SK-N-SH treated with all-trans-retinoic acid at 6 μM for 48 hours (cell line): ENCODE measurements around the gene ETV6.

Source experiments
- ATAC-seq: fragments of 200-7000 bp; cut with Tn5 transposase; 3 replicates; pipeline ENCODE4 v1.9.1; 2020; ENCODE audit warnings: mild to moderate bottlenecking, moderate library complexity
- ARNTL ChIP-seq: fragments of 450-650 bp; formaldehyde crosslinking; IDR thresholded peaks from 2 replicates; pipeline ENCODE4 v1.5.0; 2020; ENCODE audit warnings: low read depth, mild to moderate bottlenecking, moderate library complexity, borderline replicate concordance
- BACH2 ChIP-seq: fragments of 250-450 bp; sonication (Bioruptor Pico); IDR thresholded peaks from 2 replicates; pipeline ENCODE4 v1.9.0; 2021; ENCODE audit warnings: mild to moderate bottlenecking, borderline replicate concordance
- CREB5 ChIP-seq: fragments of 250-450 bp; sonication (Bioruptor Pico); IDR thresholded peaks from 2 replicates; pipeline ENCODE4 v1.5.1; 2020; ENCODE audit warnings: low read depth, mild to moderate bottlenecking, moderate library complexity
- CSDC2 ChIP-seq: fragments of 250-450 bp; sonication (Bioruptor Pico); IDR thresholded peaks from 2 replicates; pipeline ENCODE4 v1.5.0; 2020; ENCODE audit warnings: mild to moderate bottlenecking, moderate library complexity
- CSRNP3 ChIP-seq: fragments of 250-450 bp; sonication (Bioruptor Pico); IDR thresholded peaks from 2 replicates; pipeline ENCODE4 v1.5.1; 2021; ENCODE audit warnings: mild to moderate bottlenecking, moderate library complexity
- ESRRG ChIP-seq: fragments of 250-450 bp; sonication (Bioruptor Pico); IDR thresholded peaks from 2 replicates; pipeline ENCODE4 v1.6.1; 2021; ENCODE audit warnings: mild to moderate bottlenecking
- GLIS3 ChIP-seq: fragments of 250-450 bp; sonication (Bioruptor Pico); IDR thresholded peaks from 2 replicates; pipeline ENCODE4 v1.5.0; 2020; ENCODE audit warnings: mild to moderate bottlenecking, moderate library complexity
- ISL1 ChIP-seq: fragments of 250-450 bp; sonication (Bioruptor Pico); IDR thresholded peaks from 2 replicates; pipeline ENCODE4 v2.1.2; 2022; ENCODE audit warnings: mild to moderate bottlenecking, moderate library complexity
- OSR1 ChIP-seq: fragments of 250-450 bp; sonication (Bioruptor Pico); IDR thresholded peaks from 2 replicates; pipeline ENCODE4 v1.8.0; 2022; ENCODE audit warnings: moderate library complexity, mild to moderate bottlenecking, inconsistent platforms
- PATZ1 ChIP-seq: fragments of 250-450 bp; sonication (Bioruptor Pico); IDR thresholded peaks from 2 replicates; pipeline ENCODE4 v1.8.0; 2020; ENCODE audit warnings: mild to moderate bottlenecking, moderate library complexity, borderline replicate concordance
- POU6F1 ChIP-seq: fragments of 250-450 bp; sonication (Bioruptor Pico); IDR thresholded peaks from 2 replicates; pipeline ENCODE4 v1.8.0; 2021; ENCODE audit warnings: low read depth, mild to moderate bottlenecking, moderate library complexity, borderline replicate concordance
- PPARA ChIP-seq: fragments of 250-450 bp; sonication (Bioruptor Pico); IDR thresholded peaks from 2 replicates; pipeline ENCODE4 v1.5.0; 2020; ENCODE audit warnings: mild to moderate bottlenecking, borderline replicate concordance
- SNAI2 ChIP-seq: fragments of 250-450 bp; sonication (Bioruptor Pico); IDR thresholded peaks from 2 replicates; pipeline ENCODE4 v1.5.0; 2020; ENCODE audit warnings: mild to moderate bottlenecking, moderate library complexity
- TCF4 ChIP-seq: fragments of 250-450 bp; sonication (Bioruptor Pico); IDR thresholded peaks from 2 replicates; pipeline ENCODE4 v1.8.0; 2021; ENCODE audit warnings: mild to moderate bottlenecking, moderate library complexity, borderline replicate concordance
- TSHZ2 ChIP-seq: fragments of 250-450 bp; sonication (Bioruptor Pico); IDR thresholded peaks from 2 replicates; pipeline ENCODE4 v1.5.0; 2020; ENCODE audit warnings: mild to moderate bottlenecking, moderate library complexity
- ZC3H10 ChIP-seq: fragments of 250-450 bp; sonication (Bioruptor Pico); IDR thresholded peaks from 2 replicates; pipeline ENCODE4 v1.5.1; 2021; ENCODE audit warnings: mild to moderate bottlenecking, moderate library complexity
- ZFP3 ChIP-seq: fragments of 250-450 bp; sonication (Bioruptor Pico); IDR thresholded peaks from 2 replicates; pipeline ENCODE4 v1.5.0; 2020; ENCODE audit warnings: mild to moderate bottlenecking, moderate library complexity
- ZFP30 ChIP-seq: fragments of 450-650 bp; formaldehyde crosslinking; IDR thresholded peaks from 2 replicates; pipeline ENCODE4 v1.5.0; 2022; ENCODE audit warnings: mild to moderate bottlenecking, moderate library complexity
- ZNF70 ChIP-seq: fragments of 450-650 bp; formaldehyde crosslinking; IDR thresholded peaks from 2 replicates; pipeline ENCODE4 v1.5.0; 2020; ENCODE audit warnings: mild to moderate bottlenecking, moderate library complexity
- ZNF8 ChIP-seq: fragments of 450-650 bp; formaldehyde crosslinking; IDR thresholded peaks from 2 replicates; pipeline ENCODE4 v1.5.0; 2020; ENCODE audit warnings: mild to moderate bottlenecking, moderate library complexity

ETV6 gene

GRCh38 chr12:11719678-11720099, 70.2 kb downstream of the ETV6 start (continued):
- no peak for TF ChIP-seq CSRNP3 (CRISPR knock-in tag)
- TF ChIP-seq BACH2 (CRISPR knock-in tag): no peak
- TF ChIP-seq ZC3H10 (CRISPR knock-in tag): no peak
- no peak for TF ChIP-seq CREB5 (CRISPR knock-in tag)
- no peak for TF ChIP-seq ARNTL (CRISPR knock-in tag)
- no peak for TF ChIP-seq TCF4 (CRISPR knock-in tag)

- ATAC-seq: no peak
- TF ChIP-seq ISL1 (no peak), ZC3H10 (CRISPR knock-in tag) (no peak), ZNF8 (no peak), PATZ1 (no peak), TCF4 (CRISPR knock-in tag) (no peak), CSDC2 (no peak), CREB5 (CRISPR knock-in tag) (no peak), ZFP3 (no peak), ZNF70 (no peak), BACH2 (CRISPR knock-in tag) (no peak), PPARA (no peak)
- TF ChIP-seq, all 23 proteins: peak for 0
These were observed 72.6 kb downstream of the ETV6 start for GRCh38 chr12:11722071-11722470.

- TF ChIP-seq ZFP3: no peak
- no peak for TF ChIP-seq ESRRG
- TF ChIP-seq ZFP30 (CRISPR knock-in tag): no peak
- no peak for TF ChIP-seq ARNTL (CRISPR knock-in tag)
- ATAC-seq: no peak
These were observed 73.2 kb downstream of the ETV6 start for GRCh38 chr12:11722578-11723138.

GRCh38 chr12:11723993-11724392, 74.5 kb downstream of the ETV6 start:
- peak; percentile 39 for ATAC-seq
- TF ChIP-seq ZC3H10 (CRISPR knock-in tag): no peak
- no peak for TF ChIP-seq SNAI2 (CRISPR knock-in tag)
- TF ChIP-seq TSHZ2: no peak
- no peak for TF ChIP-seq POU6F1 (CRISPR knock-in tag)
- TF ChIP-seq CREB5 (CRISPR knock-in tag): no peak
- no peak for TF ChIP-seq ZFP30 (CRISPR knock-in tag)
- no peak for TF ChIP-seq OSR1 (CRISPR knock-in tag)
- no peak for TF ChIP-seq CSRNP3 (CRISPR knock-in tag)
- TF ChIP-seq PATZ1: no peak
- no peak for TF ChIP-seq GLIS3 (CRISPR knock-in tag)
- TF ChIP-seq ARNTL (CRISPR knock-in tag): no peak
